Fibroblast of lung (primary cell): ENCODE results near the gene PRKCG.

ENCODE experiments used
- CTCF ChIP-seq, 2 donors: IDR thresholded peaks in 1 of 2; conservative IDR thresholded peaks in 1 of 2; 1 replicate in 1 of 2; 2 replicates in 1 of 2; pipeline ENCODE4 v1.5.1; 2011 to 2012; ENCODE audit warnings: low read length in 2 of 2, control low read depth in 1 of 2, inconsistent platforms in 1 of 2, low read depth in 1 of 2, mild to moderate bottlenecking in 1 of 2
- EZH2 ChIP-seq: IDR thresholded peaks from 2 replicates; pipeline ENCODE4 v1.5.1; 2012; ENCODE audit warnings: low read length, control low read depth, mild to moderate bottlenecking; ENCODE audit errors: missing control alignments

GRCh38 chr19:53896682-53897081 is 14.7 kb downstream of the PRKCG start:
- TF ChIP-seq CTCF (conservative IDR thresholded peaks at IDR 0.05 in 1 of 2, IDR thresholded peaks at IDR 0.05 in 1 of 2; ENCODE audit: low read depth in 1 of 2, low read length in 2 of 2): no peak
- no peak for TF ChIP-seq EZH2
